GM10266 (cell line): Measurements from ENCODE around the gene ERP44.
"Not testable (repeated sequence)": the region's sequence is repeated elsewhere in the genome, so short reads cannot be mapped to it uniquely, and the experiment has no call there.

Experiments used
- DNase-seq: peaks from one replicate; pipeline ENCODE4 v3.0.0; 2012; ENCODE audit errors: extremely low spot score
- TF ChIP-seq, protein P1 (sequence below): IDR thresholded peaks from 2 replicates; pipeline ENCODE4 v1.5.1; 2012; ENCODE audit warnings: mild to moderate bottlenecking, low read depth; ENCODE audit not compliant: control insufficient read depth, insufficient read depth; ENCODE audit errors: missing control alignments

ERP44 gene

DNA sequence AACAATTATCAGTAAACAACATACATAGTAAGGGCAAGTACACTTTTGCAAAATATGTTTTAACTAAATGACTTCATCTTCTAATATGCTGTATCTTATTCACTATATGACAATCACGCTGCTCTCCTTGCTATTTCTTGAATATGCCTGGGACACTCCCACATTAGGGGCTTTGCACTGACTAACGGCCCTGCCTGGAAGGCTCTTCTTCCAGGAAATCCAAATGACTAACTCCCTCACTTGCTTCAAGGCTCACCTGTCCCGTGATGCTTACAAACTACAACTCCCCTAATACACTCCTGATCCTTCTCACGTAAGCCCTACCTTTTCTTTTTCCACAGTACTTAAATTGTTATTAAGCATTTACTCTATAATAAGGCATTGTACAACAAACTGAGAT lies 10.6 kb downstream of the ERP44 start:
- TF ChIP-seq, protein P1, sequence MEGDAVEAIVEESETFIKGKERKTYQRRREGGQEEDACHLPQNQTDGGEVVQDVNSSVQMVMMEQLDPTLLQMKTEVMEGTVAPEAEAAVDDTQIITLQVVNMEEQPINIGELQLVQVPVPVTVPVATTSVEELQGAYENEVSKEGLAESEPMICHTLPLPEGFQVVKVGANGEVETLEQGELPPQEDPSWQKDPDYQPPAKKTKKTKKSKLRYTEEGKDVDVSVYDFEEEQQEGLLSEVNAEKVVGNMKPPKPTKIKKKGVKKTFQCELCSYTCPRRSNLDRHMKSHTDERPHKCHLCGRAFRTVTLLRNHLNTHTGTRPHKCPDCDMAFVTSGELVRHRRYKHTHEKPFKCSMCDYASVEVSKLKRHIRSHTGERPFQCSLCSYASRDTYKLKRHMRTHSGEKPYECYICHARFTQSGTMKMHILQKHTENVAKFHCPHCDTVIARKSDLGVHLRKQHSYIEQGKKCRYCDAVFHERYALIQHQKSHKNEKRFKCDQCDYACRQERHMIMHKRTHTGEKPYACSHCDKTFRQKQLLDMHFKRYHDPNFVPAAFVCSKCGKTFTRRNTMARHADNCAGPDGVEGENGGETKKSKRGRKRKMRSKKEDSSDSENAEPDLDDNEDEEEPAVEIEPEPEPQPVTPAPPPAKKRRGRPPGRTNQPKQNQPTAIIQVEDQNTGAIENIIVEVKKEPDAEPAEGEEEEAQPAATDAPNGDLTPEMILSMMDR: no peak
- no peak for DNase-seq

DNA sequence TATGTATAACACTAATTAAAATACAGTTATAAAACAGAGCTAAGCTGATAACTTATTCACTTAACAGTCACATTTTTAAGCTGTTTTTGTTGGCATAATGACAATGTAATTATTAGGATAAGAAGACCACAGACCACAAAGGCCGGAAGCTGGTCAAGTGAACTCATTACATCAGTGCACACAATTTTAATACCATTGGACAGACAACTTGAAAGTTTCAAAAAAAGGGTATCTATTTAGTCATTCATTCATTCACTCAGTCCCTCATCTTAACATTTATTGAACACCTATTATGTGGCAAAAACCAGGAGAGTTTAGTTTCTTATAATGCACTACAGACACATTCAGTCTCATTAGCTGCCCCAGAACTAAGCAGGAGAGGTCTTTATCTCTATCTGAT lies 11.6 kb downstream of the ERP44 start:
- DNase-seq: no peak
- TF ChIP-seq, protein P1: no peak

DNA sequence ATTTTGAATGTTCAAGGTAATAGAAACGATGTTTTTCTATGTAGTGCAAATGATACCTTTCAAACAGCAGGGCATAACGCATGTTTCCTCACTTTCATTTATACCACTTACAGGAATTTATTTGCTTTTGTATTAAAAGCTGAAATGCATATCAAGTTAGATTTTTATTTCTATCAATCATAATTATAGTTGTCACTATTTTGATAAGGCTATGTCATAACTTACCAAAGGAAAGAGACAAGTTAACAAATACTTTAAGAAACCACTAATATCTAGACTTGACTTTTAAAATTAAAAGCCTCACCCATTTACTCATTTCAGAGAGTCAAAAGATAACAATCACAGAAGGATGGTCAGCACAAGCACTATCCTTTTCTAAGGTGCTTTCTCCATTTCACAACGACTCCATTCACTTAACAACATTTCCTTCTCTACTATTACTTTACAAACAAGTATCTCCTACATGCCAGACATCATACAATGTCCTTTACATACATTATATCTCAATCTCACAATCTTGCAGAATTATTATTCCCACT lies 12.6 kb downstream of the ERP44 start:
- DNase-seq: no peak
- TF ChIP-seq, protein P1: no peak

DNA sequence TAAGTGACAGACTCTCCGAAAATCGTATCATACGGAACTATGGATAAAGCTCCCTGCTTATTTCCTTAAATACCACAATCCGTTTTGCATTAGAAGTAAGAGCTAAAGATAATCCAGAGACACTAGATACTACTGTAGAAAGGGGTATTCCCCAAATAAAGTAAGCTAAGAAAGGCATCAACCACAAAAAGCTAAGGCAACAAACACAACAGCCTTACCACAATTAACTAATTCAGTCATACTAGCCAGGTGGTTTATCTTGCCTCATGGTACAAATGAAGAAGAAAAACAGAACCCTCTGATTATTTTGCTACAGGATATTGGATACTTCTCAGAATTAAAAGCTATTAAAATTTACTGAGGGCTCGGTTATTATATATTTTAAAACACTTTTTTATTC lies 14.1 kb downstream of the ERP44 start:
- peak; percentile 60 for DNase-seq
- TF ChIP-seq, protein P1: no peak

DNA sequence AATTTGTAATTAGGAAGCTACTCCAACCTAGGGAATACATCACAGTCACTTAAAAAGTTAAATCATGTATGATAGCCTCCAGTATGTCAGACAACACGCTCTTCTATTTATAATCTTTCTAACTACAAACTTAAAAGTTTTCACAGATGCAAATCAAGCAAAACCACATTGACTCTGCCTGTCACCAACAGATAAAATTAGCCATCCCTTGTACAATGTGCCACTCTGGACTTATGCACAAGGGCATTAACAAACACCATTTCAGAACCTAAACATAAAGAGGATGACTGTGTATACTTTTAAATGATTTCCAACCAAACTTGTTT lies 14.7 kb downstream of the ERP44 start:
- no peak for DNase-seq
- TF ChIP-seq, protein P1: no peak

DNA sequence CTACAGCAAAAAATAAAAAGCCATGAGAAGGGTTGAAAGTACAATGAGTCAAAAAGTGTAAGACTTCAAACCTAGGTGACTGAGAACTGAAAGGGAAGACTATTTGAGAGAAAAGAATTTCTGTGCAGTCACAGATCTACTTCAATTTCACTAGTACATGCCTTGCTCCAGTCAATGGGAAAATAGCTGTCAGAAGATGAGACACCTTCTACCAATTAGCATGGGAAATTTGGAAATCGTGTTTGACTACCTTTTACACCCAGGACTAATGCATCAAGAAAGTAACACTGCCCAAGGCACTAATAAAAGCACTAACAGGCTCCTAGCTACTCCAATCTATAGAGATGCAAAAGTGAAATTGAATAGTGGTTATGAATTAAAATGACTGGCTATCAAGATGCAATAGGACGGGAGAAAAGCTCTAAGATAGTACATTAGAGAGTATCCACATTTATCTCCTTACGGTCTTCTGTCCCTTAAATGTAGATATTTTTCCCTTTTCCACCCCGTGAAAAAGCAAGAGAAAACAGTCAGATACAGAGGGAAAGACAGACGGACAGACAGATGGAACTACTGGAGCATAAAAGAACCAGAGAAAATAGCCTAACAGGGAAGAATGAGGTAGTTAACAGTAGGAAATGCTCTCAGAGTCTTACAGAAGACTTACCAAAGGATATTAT lies 15.2 kb downstream of the ERP44 start:
- DNase-seq: peak; percentile 30
- TF ChIP-seq, protein P1: no peak

DNA sequence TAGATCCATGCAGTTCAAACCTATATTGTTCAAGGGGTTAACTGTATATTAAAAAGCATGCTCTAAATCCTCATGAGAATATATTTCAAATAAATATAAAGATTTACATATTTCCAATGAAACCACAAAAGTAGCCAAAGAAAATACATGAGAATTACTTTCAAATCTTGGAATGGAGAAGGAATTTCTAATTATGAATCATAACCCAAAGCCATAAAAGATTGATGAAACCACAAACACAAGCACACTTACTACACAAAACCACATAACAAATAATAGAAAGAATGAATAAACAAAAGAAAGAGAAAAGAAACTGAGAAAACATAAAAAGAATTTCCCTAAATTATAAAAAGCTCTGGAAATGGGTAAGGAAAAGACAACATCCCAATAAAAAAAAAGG lies 16.0 kb downstream of the ERP44 start:
- TF ChIP-seq, protein P1: no peak
- no peak for DNase-seq

DNA sequence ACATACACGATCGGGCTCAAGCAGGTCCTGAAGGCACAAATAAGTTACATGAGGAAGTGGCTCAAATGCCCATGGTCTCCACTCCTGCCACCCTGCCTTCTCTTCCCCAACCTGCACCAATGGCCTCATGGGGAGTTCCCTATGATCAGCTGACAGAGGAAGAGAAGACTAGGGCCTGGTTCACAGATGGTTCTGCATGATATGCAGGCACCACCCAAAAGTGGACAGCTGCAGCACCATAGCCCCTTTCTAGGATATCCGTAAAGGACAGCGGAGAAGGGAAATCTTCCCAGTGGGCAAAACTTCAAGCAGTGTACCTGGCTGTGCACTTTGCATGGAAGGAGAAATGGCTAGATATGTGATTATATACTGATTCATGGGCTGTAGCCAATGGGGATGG lies 22.5 kb downstream of the ERP44 start:
- not testable (repeated sequence) for DNase-seq
